Osteoblast (primary cell): ENCODE measurements around the gene C4orf50. TPM values are rescaled to one million over a fixed set of nuclear protein-coding genes. Genes with fewer than 3 reads are reported as not detected.

Experiments
- DNase-seq: peaks from one replicate; pipeline ENCODE4 v3.0.0; 2011; ENCODE audit warnings: low spot score, mixed read lengths; ENCODE audit not compliant: insufficient read length; ENCODE audit errors: missing footprints
- H2AFZ ChIP-seq: 2 replicates; pipeline ENCODE4 v1.6.0; 2011; ENCODE audit warnings: mild to moderate bottlenecking, low read length
- H3K27ac ChIP-seq: 2 replicates; pipeline ENCODE4 v1.5.1; 2011; ENCODE audit warnings: mild to moderate bottlenecking, low read depth, low read length, moderate library complexity
- H3K27me3 ChIP-seq: 2 replicates; pipeline ENCODE4 v1.6.0; 2012; ENCODE audit warnings: mild to moderate bottlenecking, control low read depth, inconsistent platforms, low read length, moderate library complexity; ENCODE audit not compliant: insufficient read depth
- H3K36me3 ChIP-seq: 2 replicates; pipeline ENCODE4 v1.5.1; 2011; ENCODE audit warnings: mild to moderate bottlenecking, low read length, control low read depth, moderate library complexity; ENCODE audit not compliant: insufficient read depth
- H3K4me1 ChIP-seq: 2 replicates; pipeline ENCODE4 v1.5.1; 2011; ENCODE audit warnings: mild to moderate bottlenecking, low read length, control low read depth, moderate library complexity; ENCODE audit not compliant: insufficient read depth
- H3K4me2 ChIP-seq: 2 replicates; pipeline ENCODE4 v1.6.0; 2011; ENCODE audit warnings: mild to moderate bottlenecking, low read length; ENCODE audit not compliant: insufficient read depth
- H3K4me3 ChIP-seq: fragments of 200-600 bp; sonication (generic); 3 replicates; pipeline ENCODE4 v1.5.1; 2012; ENCODE audit warnings: mild to moderate bottlenecking, low read length, inconsistent platforms; ENCODE audit not compliant: insufficient read depth
- H3K79me2 ChIP-seq: 2 replicates; pipeline ENCODE4 v1.6.0; 2012; ENCODE audit warnings: mild to moderate bottlenecking, low read length, control low read depth, inconsistent platforms; ENCODE audit not compliant: insufficient read depth
- H3K9me3 ChIP-seq: 2 replicates; pipeline ENCODE4 v1.5.1; 2011; ENCODE audit warnings: low read depth, low read length, control low read depth
- H4K20me1 ChIP-seq: 2 replicates; pipeline ENCODE4 v1.6.0; 2012; ENCODE audit warnings: mild to moderate bottlenecking, low read length, control low read depth; ENCODE audit not compliant: insufficient read depth
- total RNA-seq: library from RNA; depleted of rRNA; stranded (reverse); fragments of >200 nt; gene quantifications from 2 replicates; pipeline ENCODE4 v1.2.3, GENCODE V29; 2012
- TF ChIP-seq, protein P1 (sequence below): IDR thresholded peaks from 2 replicates; pipeline ENCODE4 v1.5.1; 2011; ENCODE audit warnings: mild to moderate bottlenecking, low read depth, low read length, moderate library complexity; ENCODE audit errors: extremely low read depth

Gene C4orf50
- total RNA-seq, 1 donor: not detected

GRCh38 chr4:5991405-5991804, 26.8 kb downstream of the C4orf50 start:
- no peak for DNase-seq
- TF ChIP-seq, protein P1, sequence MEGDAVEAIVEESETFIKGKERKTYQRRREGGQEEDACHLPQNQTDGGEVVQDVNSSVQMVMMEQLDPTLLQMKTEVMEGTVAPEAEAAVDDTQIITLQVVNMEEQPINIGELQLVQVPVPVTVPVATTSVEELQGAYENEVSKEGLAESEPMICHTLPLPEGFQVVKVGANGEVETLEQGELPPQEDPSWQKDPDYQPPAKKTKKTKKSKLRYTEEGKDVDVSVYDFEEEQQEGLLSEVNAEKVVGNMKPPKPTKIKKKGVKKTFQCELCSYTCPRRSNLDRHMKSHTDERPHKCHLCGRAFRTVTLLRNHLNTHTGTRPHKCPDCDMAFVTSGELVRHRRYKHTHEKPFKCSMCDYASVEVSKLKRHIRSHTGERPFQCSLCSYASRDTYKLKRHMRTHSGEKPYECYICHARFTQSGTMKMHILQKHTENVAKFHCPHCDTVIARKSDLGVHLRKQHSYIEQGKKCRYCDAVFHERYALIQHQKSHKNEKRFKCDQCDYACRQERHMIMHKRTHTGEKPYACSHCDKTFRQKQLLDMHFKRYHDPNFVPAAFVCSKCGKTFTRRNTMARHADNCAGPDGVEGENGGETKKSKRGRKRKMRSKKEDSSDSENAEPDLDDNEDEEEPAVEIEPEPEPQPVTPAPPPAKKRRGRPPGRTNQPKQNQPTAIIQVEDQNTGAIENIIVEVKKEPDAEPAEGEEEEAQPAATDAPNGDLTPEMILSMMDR: no peak
- H3K4me3 ChIP-seq: no peak overlapping the region
- H3K27me3 ChIP-seq: peaks cover 3% of the 10 kb centered on the region
- H2AFZ ChIP-seq: no peak overlapping the region
- H3K27ac ChIP-seq: no peak overlapping the region
- no peak overlapping the region for H3K4me2 ChIP-seq
- no peaks in the 10 kb centered on the region for H3K79me2 ChIP-seq
- H3K4me1 ChIP-seq: no peaks in the 10 kb centered on the region
- no peaks in the 10 kb centered on the region for H4K20me1 ChIP-seq
- H3K36me3 ChIP-seq: no peaks in the 10 kb centered on the region
- no peaks in the 10 kb centered on the region for H3K9me3 ChIP-seq

DNA sequence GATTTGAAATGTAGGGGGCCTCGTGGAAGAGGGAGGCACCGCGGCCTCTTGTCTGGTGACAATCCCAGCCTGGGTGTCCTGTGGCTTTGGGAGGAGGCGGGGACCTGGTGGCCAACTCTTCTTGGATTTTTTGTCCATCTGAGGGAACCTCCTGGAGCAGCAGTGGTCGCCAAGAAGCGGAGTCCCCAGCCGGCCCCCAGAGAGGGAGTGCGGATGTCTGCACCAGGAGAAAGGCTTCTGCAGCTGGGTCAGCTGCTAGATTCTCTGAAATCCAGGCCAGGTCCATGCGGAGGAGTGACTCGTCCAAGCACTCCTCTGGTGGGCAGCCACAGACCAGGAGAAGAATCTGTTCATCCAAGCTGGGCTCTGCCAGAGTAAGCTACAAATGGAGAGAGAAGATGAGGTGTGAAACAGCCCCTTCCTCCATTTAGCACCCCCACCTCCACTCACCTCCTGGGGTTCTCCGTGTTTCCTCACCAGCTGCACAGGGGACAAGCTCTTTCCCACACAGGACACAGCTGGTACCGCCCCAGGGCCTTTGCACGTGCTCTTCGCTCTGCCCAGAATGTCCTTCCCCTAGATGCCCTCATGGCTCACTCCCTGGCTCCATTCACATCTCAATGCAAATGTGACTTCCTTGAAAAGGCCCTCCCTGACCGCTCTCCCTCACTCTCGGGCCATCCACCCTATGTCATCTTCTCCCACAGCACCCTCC, 27.6 kb downstream of the C4orf50 start:
- Histone ChIP-seq H3K4me2 (no peak overlapping the region), H3K36me3 (no peaks in the 10 kb centered on the region), H3K9me3 (no peaks in the 10 kb centered on the region), H2AFZ (no peak overlapping the region), H3K4me1 (no peaks in the 10 kb centered on the region), H3K79me2 (no peaks in the 10 kb centered on the region), H3K27me3 (peaks cover 3% of the 10 kb centered on the region), H4K20me1 (no peaks in the 10 kb centered on the region), H3K27ac (no peak overlapping the region), H3K4me3 (no peak overlapping the region)
- DNase-seq: no peak
- TF ChIP-seq, protein P1: no peak

- Histone ChIP-seq H3K9me3 (no peaks in the 10 kb centered on the region), H3K79me2 (no peaks in the 10 kb centered on the region), H3K27me3 (peaks cover 3% of the 10 kb centered on the region), H2AFZ (no peak overlapping the region), H3K4me2 (no peak overlapping the region), H4K20me1 (no peaks in the 10 kb centered on the region), H3K27ac (no peak overlapping the region), H3K36me3 (no peaks in the 10 kb centered on the region), H3K4me1 (no peaks in the 10 kb centered on the region), H3K4me3 (no peak overlapping the region)
- no peak for DNase-seq
- TF ChIP-seq, protein P1: no peak
These were observed 28.7 kb downstream of the C4orf50 start for GRCh38 chr4:5989236-5990225.
